ENCODE data around the gene NBPF4. TPM values are rescaled to one million over a fixed set of nuclear protein-coding genes. Genes with fewer than 3 reads are reported as not detected.

Gene NBPF4
- total and polyA plus RNA-seq, 2 experiments from 2014 or later, result not detected

- TF ChIP-seq STAT1 (IDR thresholded peaks at IDR 0.05; ENCODE audit: unreplicated experiment) (no peak), EZH2phosphoT487 (IDR thresholded peaks at IDR 0.05; ENCODE audit: unreplicated experiment) (no peak), REST (IDR thresholded peaks at IDR 0.05; ENCODE audit: unreplicated experiment) (no peak)
These were observed 64.9 kb downstream of the NBPF4 start (continued) for GRCh38 chr1:108179018-108179417.

Other genes with a start within 250 kb of the NBPF4 start
- gene SLC25A24, start 43.7 kb downstream of the NBPF4 start, total RNA-seq (2014; rRNA removed; shearing (Covaris generic)), result 46.0 and 58.9 TPM in 2 replicates
- 15.9 and 17.4 TPM in 2 replicates for gene SLC25A24, start 43.7 kb downstream of the NBPF4 start, polyA plus RNA-seq (2016; fragmentation: Nextera tagmentation; extraction: Ambion mirVana)
- not detected in 2 replicates for gene NBPF6, start 206.3 kb upstream of the NBPF4 start, total RNA-seq (2014; rRNA removed; shearing (Covaris generic))
- not detected in 2 replicates for gene NBPF6, start 206.3 kb upstream of the NBPF4 start, polyA plus RNA-seq (2016; fragmentation: Nextera tagmentation; extraction: Ambion mirVana)